Measurements from ENCODE around the gene CD300H. TPM values are rescaled to one million over a fixed set of nuclear protein-coding genes. Genes with fewer than 3 reads are reported as not detected.

CD300H gene
- total RNA-seq, 2 experiments from 2014 or later = not detected

GRCh38 chr17:74531231-74531761, 36.0 kb downstream of the CD300H start, which contains the start of gene CD300LB:
TSS of gene CD300LB (minus strand) at chr17:74531475. CDS start at chr17:74531350, 125 bp downstream.
- CTCF ChIA-PET = interaction anchor here (0.8 to 2.8 kb wide), 6 partner anchors 30 to 163 kb away, joined by 3 to 17 read pairs (median 5); partner anchors contain the start of gene GPR142
- Mint-ChIP-seq H3K4me1 (ENCODE audit: low read depth) (peaks cover 7% of the 10 kb centered on the region), H3K36me3 (ENCODE audit: low read depth) (no peaks in the 10 kb centered on the region), H3K9me3 (no peaks in the 10 kb centered on the region), H3K27ac (no peak within 1 kb of the TSS), H3K4me3 (no peak within 1 kb of the TSS), H3K27me3 (peaks cover 32% of the 10 kb centered on the region)
- POLR2A ChIA-PET = no interaction called here
- intact Hi-C loops (cut with micrococcal nuclease) = loop anchor here (10.0 kb wide), 1 partner anchor 156 kb away; no protein-coding TSS in a partner anchor
- TF ChIP-seq CTCF (IDR thresholded peaks at IDR 0.05) = no peak
- no peak for DNase-seq
- ATAC-seq = no peak

- Mint-ChIP-seq H3K27ac (no peak overlapping the region), H3K4me1 (ENCODE audit: low read depth) (peaks cover 7% of the 10 kb centered on the region), H3K27me3 (peaks cover 32% of the 10 kb centered on the region), H3K4me3 (no peak overlapping the region), H3K9me3 (no peaks in the 10 kb centered on the region), H3K36me3 (ENCODE audit: low read depth) (no peaks in the 10 kb centered on the region)
- ATAC-seq (no peak), DNase-seq (no peak)
- TF ChIP-seq CTCF (IDR thresholded peaks at IDR 0.05) = no peak
- POLR2A ChIA-PET = interaction anchor here (0.9 kb wide), 1 partner anchor 136 kb away, joined by 3 read pairs; no protein-coding TSS in a partner anchor
- CTCF ChIA-PET = interaction anchor here (0.8 to 1.7 kb wide), 3 partner anchors 30 to 163 kb away, joined by 3 to 6 read pairs (median 3); partner anchors contain the start of gene GPR142
- intact Hi-C loops (cut with micrococcal nuclease) = loop anchor here (10.0 kb wide), 1 partner anchor 156 kb away; no protein-coding TSS in a partner anchor
Observed at GRCh38 chr17:74530831-74531150, 36.5 kb downstream of the CD300H start.

- no peaks in the 10 kb centered on the region for H3K9me3 Mint-ChIP-seq
- H3K4me1 Mint-ChIP-seq (ENCODE audit: low read depth) = peaks cover 7% of the 10 kb centered on the region
- intact Hi-C loops (cut with micrococcal nuclease) = no loop called here
- H3K36me3 Mint-ChIP-seq (ENCODE audit: low read depth) = no peaks in the 10 kb centered on the region
- ATAC-seq (no peak), DNase-seq (no peak)
- peaks cover 36% of the 10 kb centered on the region for H3K27me3 Mint-ChIP-seq
- ChIA-PET POLR2A (no interaction called here), CTCF (interaction anchor here (1.7 to 2.3 kb wide), 2 partner anchors 37 to 161 kb away, joined by 6 read pairs; partner anchors contain the start of genes CD300H and GPR142)
- no peak overlapping the region for H3K4me3 Mint-ChIP-seq
- no peak overlapping the region for H3K27ac Mint-ChIP-seq
- no peak for TF ChIP-seq CTCF (IDR thresholded peaks at IDR 0.05)
Observed at GRCh38 chr17:74529243-74529642, 38.1 kb downstream of the CD300H start.

- peaks cover 7% of the 10 kb centered on the region for H3K4me1 Mint-ChIP-seq (ENCODE audit: low read depth)
Observed at GRCh38 chr17:74528491-74529199, 38.7 kb downstream of the CD300H start.

More at GRCh38 chr17:74528491-74529199, 38.7 kb downstream of the CD300H start:
- DNase-seq = no peak
- Mint-ChIP-seq H3K27me3 (peaks cover 34% of the 10 kb centered on the region), H3K4me3 (no peak overlapping the region), H3K9me3 (no peaks in the 10 kb centered on the region), H3K36me3 (ENCODE audit: low read depth) (no peaks in the 10 kb centered on the region), H3K27ac (no peak overlapping the region)
- intact Hi-C loops (cut with micrococcal nuclease) = no loop called here
- no peak for ATAC-seq
- TF ChIP-seq CTCF (IDR thresholded peaks at IDR 0.05) = no peak
- CTCF ChIA-PET = interaction anchor here (2.3 kb wide), 1 partner anchor 38 kb away, joined by 6 read pairs; the partner anchor contains the start of gene CD300H
- POLR2A ChIA-PET = no interaction called here
